Activated effector memory CD4-positive, alpha-beta T cell treated with anti-CD3 and anti-CD28 coated beads, Interleukin-2, amount 50 U/mL, for 16 hours (primary cell): Measurements from ENCODE around the gene MRPL9.

Experiments used
- DNase-seq: peaks from one replicate; pipeline ENCODE4 v3.0.0-alpha.2; 2020

MRPL9 gene

DNA sequence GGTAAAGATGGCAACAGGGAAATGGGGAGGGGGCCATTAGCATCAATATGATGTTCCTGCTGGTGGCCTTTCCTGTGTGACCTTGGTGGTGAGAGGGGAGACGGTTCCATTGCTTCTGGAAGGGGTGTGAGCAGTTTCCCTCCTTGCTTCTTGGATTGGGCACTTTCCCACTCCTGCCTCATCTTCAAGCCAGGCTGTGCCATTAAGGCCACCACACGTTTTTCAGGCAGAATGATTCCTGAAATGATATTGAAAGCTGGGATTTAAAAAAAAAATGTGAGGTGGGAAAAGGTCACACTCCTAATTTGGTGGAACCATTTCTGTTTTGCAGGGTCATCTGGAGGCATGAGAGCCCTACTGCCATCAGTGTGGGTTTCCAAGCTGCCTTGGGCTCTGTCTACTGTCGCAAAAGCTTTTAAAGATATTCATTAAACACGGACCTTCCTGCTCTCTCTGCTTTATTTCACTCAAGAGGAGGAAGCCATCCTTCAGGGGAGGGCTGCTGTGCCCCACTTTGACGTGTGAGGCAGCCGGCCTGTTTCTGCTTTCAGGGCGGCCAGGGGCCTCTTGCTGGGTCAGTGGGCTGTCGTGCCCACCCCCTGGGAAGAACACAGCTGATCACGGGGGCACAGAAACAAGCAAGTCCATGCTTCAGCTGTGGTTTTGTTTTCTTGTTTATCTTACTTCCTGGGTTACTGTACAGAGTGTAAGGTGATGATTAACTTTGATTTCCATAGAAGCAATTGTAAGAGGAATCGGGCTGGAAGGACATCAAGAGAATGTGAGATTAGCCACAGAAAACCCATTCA lies 33.9 kb downstream of the MRPL9 start:
- no peak for DNase-seq

GRCh38 chr1:151728151-151729054 lies 34.9 kb downstream of the MRPL9 start:
- DNase-seq: no peak

GRCh38 chr1:151723726-151724370 lies 39.4 kb downstream of the MRPL9 start:
- no peak for DNase-seq

GRCh38 chr1:151721788-151722510 lies 41.3 kb downstream of the MRPL9 start:
- no peak for DNase-seq

GRCh38 chr1:151720974-151721787 lies 42.1 kb downstream of the MRPL9 start, which contains the start of gene RIIAD1:
Gene RIIAD1, plus strand, starts transcription at chr1:151721522. Its CDS starts 15 bp downstream, at chr1:151721537.
- DNase-seq: peak; percentile 77

DNA sequence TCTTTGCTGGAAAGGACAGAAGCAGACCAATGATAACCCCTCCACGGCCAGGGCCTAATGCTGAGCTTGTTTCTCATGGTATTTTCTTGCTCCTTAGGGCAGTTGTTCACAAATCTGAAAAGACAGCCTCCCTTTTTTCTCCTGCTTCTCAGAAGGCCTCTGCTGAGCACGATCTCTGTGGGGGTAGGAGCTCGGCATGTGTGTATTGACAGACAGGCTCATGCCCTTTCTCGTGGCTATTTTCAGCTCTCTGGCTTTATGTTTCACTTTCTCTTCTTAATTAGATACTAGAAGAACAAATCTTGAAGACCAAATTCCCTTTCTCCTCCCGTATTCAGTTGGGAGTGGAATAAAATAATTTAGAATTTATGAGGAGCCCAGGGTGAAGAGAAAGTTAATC lies 42.7 kb downstream of the MRPL9 start:
- no peak for DNase-seq

DNA sequence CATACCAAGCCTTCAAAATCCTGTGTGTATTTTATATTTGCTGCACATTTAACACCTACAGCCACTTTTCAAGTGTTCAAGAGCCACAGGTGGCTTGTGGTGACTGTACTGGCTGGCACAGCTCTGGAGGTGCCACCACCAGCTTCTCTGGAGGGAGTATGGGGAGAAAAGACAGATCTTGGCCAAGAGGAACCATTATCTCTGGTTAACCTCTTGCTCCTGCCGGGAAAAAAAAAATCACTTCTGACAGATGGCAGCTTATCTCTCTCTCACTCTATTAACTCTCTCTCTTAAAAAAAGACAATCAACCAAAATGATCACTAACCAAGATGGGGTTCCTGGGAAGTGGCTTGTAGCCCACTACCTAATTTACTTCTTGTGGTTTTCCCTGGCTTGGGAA lies 43.2 kb downstream of the MRPL9 start:
- no peak for DNase-seq

- no peak for DNase-seq
Observed at GRCh38 chr1:151718666-151719065, 44.6 kb downstream of the MRPL9 start.

DNA sequence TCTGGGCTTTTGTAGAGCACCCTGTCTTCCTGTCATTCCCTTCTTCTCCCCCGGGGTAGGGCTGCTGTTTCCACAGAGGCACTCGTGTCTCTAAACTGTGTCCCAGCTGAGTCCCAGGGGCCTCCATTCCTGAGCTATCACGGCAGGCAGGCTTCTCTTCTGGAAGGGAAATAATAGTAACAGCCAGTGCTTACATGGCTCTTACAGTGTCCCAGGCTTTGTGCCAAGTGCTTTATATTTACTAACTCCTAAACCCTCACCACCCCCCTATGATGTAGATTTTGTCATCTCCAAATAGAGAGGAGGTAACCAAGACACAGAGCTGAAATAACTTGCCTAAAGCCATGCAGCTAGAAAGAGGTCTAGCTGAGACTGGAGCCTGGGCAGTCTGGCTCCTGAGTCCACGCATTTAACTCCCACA lies 45.3 kb downstream of the MRPL9 start:
- DNase-seq: no peak

DNA sequence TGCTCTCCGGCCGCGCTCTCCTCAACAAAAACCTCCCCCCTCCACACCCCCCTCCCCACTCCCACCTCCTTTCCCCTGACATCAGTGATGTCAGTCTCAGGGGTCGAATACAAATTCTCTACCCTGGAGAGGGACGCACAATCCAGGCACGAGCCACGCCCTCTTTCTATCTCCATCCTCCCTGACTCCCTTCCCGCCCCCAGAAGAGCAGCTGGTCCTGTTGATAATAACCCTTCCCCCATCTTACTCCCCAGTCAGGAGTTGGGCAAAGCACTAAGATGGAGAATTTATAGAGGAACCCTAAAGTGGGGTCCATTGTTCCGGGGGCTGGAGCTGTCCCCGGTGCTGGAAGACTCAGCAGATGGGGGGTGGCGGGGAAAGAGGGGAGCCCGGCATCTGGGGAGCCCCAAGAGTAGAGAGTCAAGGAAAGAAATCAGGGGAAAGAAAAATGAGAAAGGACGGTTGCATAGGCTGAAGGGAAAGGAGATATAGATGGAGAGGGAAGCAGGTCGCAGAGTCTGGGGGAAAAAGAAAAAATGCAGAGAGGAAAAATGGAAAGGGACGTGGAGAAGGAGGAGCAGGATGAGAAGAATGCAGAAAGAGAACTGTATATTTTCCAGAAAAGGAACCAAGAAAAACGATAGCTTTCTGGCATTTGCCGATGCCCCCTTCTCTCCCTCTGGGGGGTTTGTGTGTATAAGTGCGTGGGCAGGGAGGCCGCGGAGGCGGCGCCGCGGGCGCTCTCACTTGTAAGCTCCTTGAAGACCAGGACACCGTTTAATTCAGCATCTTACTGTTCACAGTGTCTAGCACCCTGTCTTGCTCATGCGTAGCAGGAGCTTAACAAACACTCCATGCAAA lies 46.3 kb downstream of the MRPL9 start, which contains the start of gene CELF3:
Gene CELF3, minus strand, starts transcription at position 33 of the 861 bp plus-strand sequence. CDS start 783 bp downstream, outside the sequence.
- DNase-seq: no peak

GRCh38 chr1:151716405-151716762 lies 46.9 kb downstream of the MRPL9 start:
- no peak for DNase-seq

- DNase-seq: no peak
Observed at GRCh38 chr1:151715726-151716404, 47.4 kb downstream of the MRPL9 start.

- DNase-seq: no peak
Observed at GRCh38 chr1:151714820-151715725, 48.2 kb downstream of the MRPL9 start.

GRCh38 chr1:151713874-151714273 lies 49.4 kb downstream of the MRPL9 start:
- DNase-seq: no peak

- DNase-seq: no peak
Observed at GRCh38 chr1:151713044-151713443, 50.3 kb downstream of the MRPL9 start.

DNA sequence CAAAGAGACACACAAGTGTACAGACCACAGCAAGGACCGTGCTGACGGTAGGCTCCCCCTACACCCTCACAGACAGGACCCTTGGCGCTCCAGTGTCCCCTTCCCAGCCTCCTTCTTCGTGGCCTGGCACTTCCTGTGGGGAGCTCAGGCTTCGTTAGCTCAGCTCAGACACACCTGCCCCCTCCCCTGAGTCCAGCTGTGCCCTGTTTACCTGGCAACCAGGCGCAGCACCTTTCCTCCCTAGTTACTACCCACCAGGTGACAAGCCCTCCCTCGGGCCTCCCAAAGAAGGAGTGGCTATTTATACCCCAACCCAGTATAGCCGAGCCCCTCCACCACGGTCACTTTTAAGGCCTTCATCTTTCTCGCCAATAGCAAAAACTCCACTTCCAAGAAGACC lies 51.3 kb downstream of the MRPL9 start:
- DNase-seq: no peak

- no peak for DNase-seq
Observed at GRCh38 chr1:151711044-151711800, 52.1 kb downstream of the MRPL9 start.
